ENCODE results near the gene PTPRZ1. TPM values are rescaled to one million over a fixed set of nuclear protein-coding genes. Genes with fewer than 3 reads are reported as not detected.

Gene PTPRZ1
- total RNA-seq, 4 donors from 2014 or later = 0.16 TPM; not detected in 3

GRCh38 chr7:121994625-121995410 is 121.9 kb downstream of the PTPRZ1 start:
- no peaks in the 10 kb centered on the region for H3K4me1 ChIP-seq
- no peak overlapping the region for H3K4me3 ChIP-seq
- peak; percentile 39 to 60 for ATAC-seq
- in situ Hi-C loops (cut with MboI; ENCODE audit: low sequenced_read_pairs in 4 of 4) = loop anchor here in 1 of 4 donors (25.0 kb wide), 1 partner anchor 633 kb away; no protein-coding TSS in a partner anchor
- peak in 1 of 2 donors; percentile 12 for DNase-seq
- H3K27me3 ChIP-seq = no peaks in the 10 kb centered on the region
- TF ChIP-seq, protein P1, sequence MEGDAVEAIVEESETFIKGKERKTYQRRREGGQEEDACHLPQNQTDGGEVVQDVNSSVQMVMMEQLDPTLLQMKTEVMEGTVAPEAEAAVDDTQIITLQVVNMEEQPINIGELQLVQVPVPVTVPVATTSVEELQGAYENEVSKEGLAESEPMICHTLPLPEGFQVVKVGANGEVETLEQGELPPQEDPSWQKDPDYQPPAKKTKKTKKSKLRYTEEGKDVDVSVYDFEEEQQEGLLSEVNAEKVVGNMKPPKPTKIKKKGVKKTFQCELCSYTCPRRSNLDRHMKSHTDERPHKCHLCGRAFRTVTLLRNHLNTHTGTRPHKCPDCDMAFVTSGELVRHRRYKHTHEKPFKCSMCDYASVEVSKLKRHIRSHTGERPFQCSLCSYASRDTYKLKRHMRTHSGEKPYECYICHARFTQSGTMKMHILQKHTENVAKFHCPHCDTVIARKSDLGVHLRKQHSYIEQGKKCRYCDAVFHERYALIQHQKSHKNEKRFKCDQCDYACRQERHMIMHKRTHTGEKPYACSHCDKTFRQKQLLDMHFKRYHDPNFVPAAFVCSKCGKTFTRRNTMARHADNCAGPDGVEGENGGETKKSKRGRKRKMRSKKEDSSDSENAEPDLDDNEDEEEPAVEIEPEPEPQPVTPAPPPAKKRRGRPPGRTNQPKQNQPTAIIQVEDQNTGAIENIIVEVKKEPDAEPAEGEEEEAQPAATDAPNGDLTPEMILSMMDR (IDR thresholded peaks at IDR 0.05 in 4 of 5, conservative IDR thresholded peaks at IDR 0.05 in 1 of 5) = peak in 3 of 5 experiments; percentile 6 to 33 (median 15)
- TF ChIP-seq POLR2A (IDR thresholded peaks at IDR 0.05) = no peak
- intact Hi-C loops (cut with DNase I; ENCODE audit: low total_unique reads) = no loop called here
- no peaks in the 10 kb centered on the region for H3K36me3 ChIP-seq
- H3K27ac ChIP-seq = no peak overlapping the region
- H3K9me3 ChIP-seq = no peaks in the 10 kb centered on the region

DNA sequence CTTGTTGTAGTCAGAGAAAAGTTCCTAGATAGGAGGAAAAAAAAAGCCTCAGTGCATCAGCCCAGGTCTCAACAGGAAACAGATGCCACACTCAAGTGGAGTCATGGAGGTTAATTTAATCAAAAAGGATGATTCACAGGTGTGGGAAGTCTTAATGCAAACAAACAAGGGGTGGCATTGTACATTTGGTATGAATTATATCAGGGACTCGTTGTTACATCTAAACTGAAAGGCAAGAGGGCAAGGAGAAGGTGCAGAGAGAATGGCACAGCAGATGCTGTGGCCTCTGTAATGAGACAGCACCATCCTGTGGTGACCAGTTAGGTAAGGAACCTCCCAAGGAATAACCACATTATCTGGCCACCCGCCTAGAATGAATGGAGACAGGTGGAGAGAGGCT is 133.7 kb downstream of the PTPRZ1 start:
- in situ Hi-C loops (cut with MboI; ENCODE audit: low sequenced_read_pairs in 4 of 4) = no loop called here
- Histone ChIP-seq H3K27me3 (no peaks in the 10 kb centered on the region), H3K4me3 (no peak overlapping the region), H3K9me3 (no peaks in the 10 kb centered on the region), H3K27ac (no peak overlapping the region), H3K36me3 (no peaks in the 10 kb centered on the region), H3K4me1 (no peaks in the 10 kb centered on the region)
- intact Hi-C loops (cut with DNase I; ENCODE audit: low total_unique reads) = no loop called here
- ATAC-seq (no peak), DNase-seq (no peak)
- TF ChIP-seq, protein P1 (IDR thresholded peaks at IDR 0.05 in 4 of 5, conservative IDR thresholded peaks at IDR 0.05 in 1 of 5) = no peak
- TF ChIP-seq POLR2A (IDR thresholded peaks at IDR 0.05) = no peak

- intact Hi-C loops (cut with DNase I; ENCODE audit: low total_unique reads) (no loop called here), in situ Hi-C loops (cut with MboI; ENCODE audit: low sequenced_read_pairs in 4 of 4) (no loop called here)
- no peaks in the 10 kb centered on the region for H3K4me1 ChIP-seq
- no peaks in the 10 kb centered on the region for H3K36me3 ChIP-seq
- TF ChIP-seq, protein P1 (IDR thresholded peaks at IDR 0.05 in 4 of 5, conservative IDR thresholded peaks at IDR 0.05 in 1 of 5) = no peak
- no peak for TF ChIP-seq POLR2A (IDR thresholded peaks at IDR 0.05)
- DNase-seq (no peak), ATAC-seq (no peak)
- no peak overlapping the region for H3K4me3 ChIP-seq
- no peaks in the 10 kb centered on the region for H3K9me3 ChIP-seq
- H3K27me3 ChIP-seq = no peaks in the 10 kb centered on the region
- no peak overlapping the region for H3K27ac ChIP-seq
These were observed 137.2 kb downstream of the PTPRZ1 start for GRCh38 chr7:122010116-122010515.

DNA sequence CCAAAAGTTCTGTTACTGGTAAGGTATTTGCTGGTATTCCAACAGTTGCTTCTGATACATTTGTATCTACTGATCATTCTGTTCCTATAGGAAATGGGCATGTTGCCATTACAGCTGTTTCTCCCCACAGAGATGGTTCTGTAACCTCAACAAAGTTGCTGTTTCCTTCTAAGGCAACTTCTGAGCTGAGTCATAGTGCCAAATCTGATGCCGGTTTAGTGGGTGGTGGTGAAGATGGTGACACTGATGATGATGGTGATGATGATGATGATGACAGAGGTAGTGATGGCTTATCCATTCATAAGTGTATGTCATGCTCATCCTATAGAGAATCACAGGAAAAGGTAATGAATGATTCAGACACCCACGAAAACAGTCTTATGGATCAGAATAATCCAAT is 140.1 kb downstream of the PTPRZ1 start:
- TF ChIP-seq, protein P1 (IDR thresholded peaks at IDR 0.05 in 4 of 5, conservative IDR thresholded peaks at IDR 0.05 in 1 of 5) = no peak
- no peak for TF ChIP-seq POLR2A (IDR thresholded peaks at IDR 0.05)
- Histone ChIP-seq H3K27me3 (no peaks in the 10 kb centered on the region), H3K9me3 (no peaks in the 10 kb centered on the region), H3K36me3 (no peaks in the 10 kb centered on the region), H3K4me3 (no peak overlapping the region), H3K4me1 (no peaks in the 10 kb centered on the region), H3K27ac (no peak overlapping the region)
- no peak for DNase-seq
- no peak for ATAC-seq
- in situ Hi-C loops (cut with MboI; ENCODE audit: low sequenced_read_pairs in 4 of 4) (no loop called here), intact Hi-C loops (cut with DNase I; ENCODE audit: low total_unique reads) (no loop called here)
